Measurements from ENCODE around the gene HMG20B.
"Not testable (repeated sequence)": the region's sequence is repeated elsewhere in the genome, so short reads cannot be mapped to it uniquely, and the experiment has no call there.

The HMG20B gene

DNA sequence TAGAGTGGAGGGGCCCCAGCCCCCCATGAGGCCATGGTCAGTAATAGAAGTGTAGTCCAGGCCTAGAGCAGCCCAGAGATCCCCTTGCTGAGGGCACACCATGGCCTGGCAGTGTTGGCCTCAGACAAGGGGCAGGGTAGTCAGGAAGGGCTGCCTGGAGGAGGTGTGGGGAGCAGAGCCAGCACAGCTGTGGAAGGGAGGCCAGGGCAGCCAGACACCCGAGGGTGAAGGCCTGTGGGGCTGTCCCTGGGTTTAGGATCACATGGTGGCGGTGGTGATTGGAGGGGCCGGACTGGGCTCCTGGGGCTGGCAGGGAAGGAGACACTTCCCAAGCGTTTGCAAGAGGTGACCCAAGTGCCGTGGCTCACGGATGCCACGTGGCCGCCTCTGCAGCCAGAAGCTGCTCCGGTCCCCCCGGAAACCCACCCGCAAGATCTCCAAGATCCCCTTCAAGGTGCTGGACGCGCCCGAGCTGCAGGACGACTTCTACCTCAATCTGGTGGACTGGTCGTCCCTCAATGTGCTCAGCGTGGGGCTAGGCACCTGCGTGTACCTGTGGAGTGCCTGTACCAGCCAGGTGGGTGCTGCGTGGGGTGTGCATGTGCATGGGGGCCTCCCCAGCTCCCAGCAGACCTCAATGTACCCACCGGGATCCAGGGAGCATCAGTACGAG, 45.4 kb upstream of the HMG20B start:
- no peak overlapping the region for H3K4me3 ChIP-seq (ENCODE audit: low read depth, low read length)
- no peak for DNase-seq (ENCODE audit: low read depth, low spot score)
- ChIA-PET POLR2A (no interaction called here), CTCF (interaction anchor here (1.0 to 2.8 kb wide), 3 partner anchors 12 to 29 kb away, joined by 3 to 17 read pairs (median 3); no protein-coding TSS in a partner anchor)
- TF ChIP-seq, protein P1, sequence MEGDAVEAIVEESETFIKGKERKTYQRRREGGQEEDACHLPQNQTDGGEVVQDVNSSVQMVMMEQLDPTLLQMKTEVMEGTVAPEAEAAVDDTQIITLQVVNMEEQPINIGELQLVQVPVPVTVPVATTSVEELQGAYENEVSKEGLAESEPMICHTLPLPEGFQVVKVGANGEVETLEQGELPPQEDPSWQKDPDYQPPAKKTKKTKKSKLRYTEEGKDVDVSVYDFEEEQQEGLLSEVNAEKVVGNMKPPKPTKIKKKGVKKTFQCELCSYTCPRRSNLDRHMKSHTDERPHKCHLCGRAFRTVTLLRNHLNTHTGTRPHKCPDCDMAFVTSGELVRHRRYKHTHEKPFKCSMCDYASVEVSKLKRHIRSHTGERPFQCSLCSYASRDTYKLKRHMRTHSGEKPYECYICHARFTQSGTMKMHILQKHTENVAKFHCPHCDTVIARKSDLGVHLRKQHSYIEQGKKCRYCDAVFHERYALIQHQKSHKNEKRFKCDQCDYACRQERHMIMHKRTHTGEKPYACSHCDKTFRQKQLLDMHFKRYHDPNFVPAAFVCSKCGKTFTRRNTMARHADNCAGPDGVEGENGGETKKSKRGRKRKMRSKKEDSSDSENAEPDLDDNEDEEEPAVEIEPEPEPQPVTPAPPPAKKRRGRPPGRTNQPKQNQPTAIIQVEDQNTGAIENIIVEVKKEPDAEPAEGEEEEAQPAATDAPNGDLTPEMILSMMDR (IDR thresholded peaks at IDR 0.05; ENCODE audit: insufficient read depth, low read length, missing control alignments): no peak

DNA sequence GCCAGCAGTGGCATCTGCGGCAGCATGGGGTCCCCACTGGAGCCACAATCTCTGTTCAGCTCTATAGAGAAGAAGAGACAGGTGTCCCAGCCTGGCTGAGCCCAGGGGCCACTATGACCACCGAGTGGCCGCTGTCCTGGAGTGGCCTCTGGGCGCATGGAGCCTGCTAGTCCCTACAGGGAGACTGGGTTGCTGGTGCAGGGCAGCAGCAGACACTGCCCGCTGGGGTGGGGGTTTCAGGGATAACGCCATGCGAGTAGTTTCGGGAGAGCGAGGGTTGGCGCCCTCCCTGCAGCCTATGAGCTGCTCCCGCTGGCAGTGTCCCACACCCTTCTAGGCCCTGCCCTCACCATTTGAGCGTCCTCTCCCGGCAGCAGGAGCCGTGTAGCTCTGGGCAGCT, 44.7 kb upstream of the HMG20B start:
- CTCF ChIA-PET: interaction anchor here (2.8 kb wide), 1 partner anchor 17 kb away, joined by 17 read pairs; no protein-coding TSS in a partner anchor
- POLR2A ChIA-PET: no interaction called here

DNA sequence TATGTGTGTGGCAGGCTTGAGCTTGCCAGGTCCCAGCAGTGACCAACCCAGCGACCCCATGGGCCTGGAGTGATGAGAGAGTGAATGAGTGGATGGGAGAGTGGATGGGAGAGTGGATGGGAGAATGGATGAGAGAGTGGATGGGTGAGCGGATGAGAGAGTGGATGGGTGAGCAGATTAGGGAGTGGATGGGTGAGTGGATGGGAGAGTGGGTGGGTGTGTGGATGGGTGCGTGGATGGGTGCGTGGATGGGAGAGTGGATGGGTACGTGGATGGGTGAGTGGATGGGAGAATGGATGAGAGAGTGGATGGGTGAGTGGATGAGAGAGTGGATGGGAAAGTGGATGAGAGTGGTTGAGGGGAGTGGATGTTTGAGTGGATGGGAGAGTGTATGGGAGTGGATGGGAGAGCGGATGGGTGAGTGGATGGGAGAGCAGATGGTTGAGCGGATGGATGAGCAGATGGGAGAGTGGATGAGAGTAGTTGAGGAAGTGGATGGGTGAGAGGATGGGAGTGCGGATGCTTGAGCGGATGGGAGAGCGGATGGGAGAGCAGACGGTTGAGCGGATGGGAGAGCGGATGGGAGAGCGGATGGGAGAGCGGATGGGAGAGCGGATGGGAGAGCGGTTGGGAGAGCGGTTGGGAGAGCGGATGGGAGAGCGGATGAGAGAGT, 44.1 kb upstream of the HMG20B start:
- DNase-seq (ENCODE audit: low read depth, low spot score): no peak
- TF ChIP-seq, protein P1 (IDR thresholded peaks at IDR 0.05; ENCODE audit: insufficient read depth, low read length, missing control alignments): no peak
- H3K4me3 ChIP-seq (ENCODE audit: low read depth, low read length): no peak overlapping the region
- ChIA-PET CTCF (interaction anchor here (2.8 kb wide), 1 partner anchor 17 kb away, joined by 17 read pairs; no protein-coding TSS in a partner anchor), POLR2A (no interaction called here)

More for the DNA sequence above, 44.7 kb upstream of the HMG20B start:
- no peak for DNase-seq (ENCODE audit: low read depth, low spot score)
- TF ChIP-seq, protein P1 (IDR thresholded peaks at IDR 0.05; ENCODE audit: insufficient read depth, low read length, missing control alignments): no peak
- no peak overlapping the region for H3K4me3 ChIP-seq (ENCODE audit: low read depth, low read length)

DNA sequence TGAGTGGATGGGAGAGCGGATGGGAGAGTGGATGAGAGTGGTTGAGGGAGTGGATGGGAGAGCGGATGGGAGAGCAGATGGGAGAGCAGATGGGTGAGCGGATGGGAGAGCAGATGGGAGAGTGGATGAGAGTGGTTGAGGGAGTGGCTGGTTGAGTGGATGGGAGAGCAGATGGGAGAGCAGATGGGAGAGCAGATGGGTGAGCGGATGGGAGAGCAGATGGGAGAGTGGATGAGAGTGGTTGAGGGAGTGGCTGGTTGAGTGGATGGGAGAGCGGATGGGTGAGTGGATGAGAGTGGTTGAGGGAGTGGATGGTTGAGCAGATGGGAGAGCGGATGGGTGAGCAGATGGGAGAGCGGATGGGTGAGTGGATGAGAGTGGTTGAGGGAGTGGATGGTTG, 43.4 kb upstream of the HMG20B start:
- POLR2A ChIA-PET; DNase-seq (ENCODE audit: low read depth, low spot score); CTCF ChIA-PET; H3K4me3 ChIP-seq (ENCODE audit: low read depth, low read length): not testable (repeated sequence)

DNA sequence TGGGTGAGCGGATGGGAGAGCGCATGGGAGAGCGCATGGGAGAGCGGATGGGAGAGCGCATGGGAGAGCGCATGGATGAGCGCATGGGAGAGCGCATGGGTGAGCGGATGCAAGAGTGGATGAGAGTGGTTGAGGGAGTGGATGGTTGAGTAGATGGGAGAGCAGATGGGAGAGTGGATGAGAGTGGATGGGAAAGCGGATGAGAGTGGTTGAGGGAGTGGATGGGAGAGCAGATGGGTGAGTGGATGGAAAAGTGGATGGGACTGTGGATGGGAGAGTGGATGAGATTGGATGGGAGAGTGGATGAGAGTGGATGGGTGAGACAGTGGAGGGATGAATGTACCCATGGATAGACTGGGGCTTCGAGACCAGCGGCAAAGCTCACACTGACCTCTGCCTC, 42.4 kb upstream of the HMG20B start:
- POLR2A ChIA-PET: no interaction called here
- DNase-seq (ENCODE audit: low read depth, low spot score): no peak
- H3K4me3 ChIP-seq (ENCODE audit: low read depth, low read length): no peak overlapping the region
- CTCF ChIA-PET: interaction anchor here (2.4 kb wide), 1 partner anchor 14 kb away, joined by 15 read pairs; no protein-coding TSS in a partner anchor
- TF ChIP-seq, protein P1 (IDR thresholded peaks at IDR 0.05; ENCODE audit: insufficient read depth, low read length, missing control alignments): no peak

DNA sequence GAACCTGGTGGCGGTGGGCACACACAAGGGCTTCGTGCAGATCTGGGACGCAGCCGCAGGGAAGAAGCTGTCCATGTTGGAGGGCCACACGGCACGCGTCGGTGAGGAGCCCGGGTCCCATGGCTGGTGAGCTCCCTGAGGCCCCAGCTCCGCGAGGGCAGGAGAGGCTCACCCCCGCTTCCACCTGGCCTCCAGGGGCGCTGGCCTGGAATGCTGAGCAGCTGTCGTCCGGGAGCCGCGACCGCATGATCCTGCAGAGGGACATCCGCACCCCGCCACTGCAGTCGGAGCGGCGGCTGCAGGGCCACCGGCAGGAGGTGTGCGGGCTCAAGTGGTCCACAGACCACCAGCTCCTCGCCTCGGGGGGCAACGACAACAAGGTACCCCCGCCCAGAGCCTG, 41.0 kb upstream of the HMG20B start:
- H3K4me3 ChIP-seq (ENCODE audit: low read depth, low read length): no peak overlapping the region
- CTCF ChIA-PET: interaction anchor here (2.4 kb wide), 1 partner anchor 13 kb away, joined by 15 read pairs; no protein-coding TSS in a partner anchor
- POLR2A ChIA-PET: no interaction called here

More for the DNA sequence above, 41.0 kb upstream of the HMG20B start:
- no peak for DNase-seq (ENCODE audit: low read depth, low spot score)
- TF ChIP-seq, protein P1 (IDR thresholded peaks at IDR 0.05; ENCODE audit: insufficient read depth, low read length, missing control alignments): no peak
